GM18505 (cell line): Measurements from ENCODE around the gene RING1.

Experiments
- ATAC-seq: cut with Tn5 transposase; IDR thresholded peaks from one replicate; pipeline ENCODE4 v1.9.1; 2021; ENCODE audit not compliant: unreplicated experiment
- POLR2A ChIP-seq: IDR thresholded peaks from 4 replicates; pipeline ENCODE4 v1.6.1; 2011; ENCODE audit warnings: borderline replicate concordance; ENCODE audit not compliant: insufficient read depth, insufficient read length; ENCODE audit errors: extremely low read depth

Gene RING1

DNA sequence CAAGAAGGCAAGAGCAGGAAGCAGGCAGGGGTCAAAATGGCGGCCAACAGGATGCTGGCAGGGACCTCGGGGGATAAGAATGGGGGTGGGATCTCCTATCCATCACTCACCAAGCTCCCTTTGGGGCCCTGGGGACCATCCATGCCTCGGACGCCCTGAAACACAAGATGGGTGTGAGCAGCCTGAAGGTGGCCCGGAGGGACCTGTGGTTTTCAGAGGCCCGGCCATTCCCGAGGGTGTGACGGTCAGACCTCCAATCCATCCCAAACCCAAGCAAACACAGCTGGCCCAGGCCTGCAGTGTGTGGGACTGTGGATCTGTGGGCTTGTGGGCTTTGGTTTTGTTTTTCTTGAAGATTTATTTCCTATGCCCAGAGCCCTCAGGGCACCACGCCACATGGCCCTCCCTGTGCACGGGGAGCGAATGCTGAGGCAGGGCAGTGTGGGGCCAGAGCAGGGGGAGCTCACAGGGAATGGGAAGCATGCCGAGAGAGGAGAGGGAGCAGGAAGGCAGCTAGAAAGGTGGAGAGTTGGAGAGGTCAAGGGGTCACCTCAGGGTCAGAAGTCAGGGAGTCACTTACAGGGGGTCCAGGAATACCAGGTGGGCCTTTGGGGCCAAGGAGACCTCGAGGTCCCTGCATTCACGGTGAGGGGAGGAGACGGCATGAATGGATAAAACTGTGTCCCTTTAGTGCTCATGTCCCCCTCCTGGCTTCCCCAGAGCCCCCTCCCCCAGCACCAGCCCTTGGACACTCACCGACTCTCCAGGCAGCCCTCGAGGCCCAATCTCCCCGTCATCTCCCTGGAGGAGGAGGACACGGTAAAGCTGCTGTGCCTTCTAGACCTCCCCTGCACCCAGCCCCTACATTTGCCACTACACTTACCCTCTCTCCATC is 30.5 kb upstream of the RING1 start:
- ATAC-seq, result no peak
- TF ChIP-seq POLR2A, result no peak

DNA sequence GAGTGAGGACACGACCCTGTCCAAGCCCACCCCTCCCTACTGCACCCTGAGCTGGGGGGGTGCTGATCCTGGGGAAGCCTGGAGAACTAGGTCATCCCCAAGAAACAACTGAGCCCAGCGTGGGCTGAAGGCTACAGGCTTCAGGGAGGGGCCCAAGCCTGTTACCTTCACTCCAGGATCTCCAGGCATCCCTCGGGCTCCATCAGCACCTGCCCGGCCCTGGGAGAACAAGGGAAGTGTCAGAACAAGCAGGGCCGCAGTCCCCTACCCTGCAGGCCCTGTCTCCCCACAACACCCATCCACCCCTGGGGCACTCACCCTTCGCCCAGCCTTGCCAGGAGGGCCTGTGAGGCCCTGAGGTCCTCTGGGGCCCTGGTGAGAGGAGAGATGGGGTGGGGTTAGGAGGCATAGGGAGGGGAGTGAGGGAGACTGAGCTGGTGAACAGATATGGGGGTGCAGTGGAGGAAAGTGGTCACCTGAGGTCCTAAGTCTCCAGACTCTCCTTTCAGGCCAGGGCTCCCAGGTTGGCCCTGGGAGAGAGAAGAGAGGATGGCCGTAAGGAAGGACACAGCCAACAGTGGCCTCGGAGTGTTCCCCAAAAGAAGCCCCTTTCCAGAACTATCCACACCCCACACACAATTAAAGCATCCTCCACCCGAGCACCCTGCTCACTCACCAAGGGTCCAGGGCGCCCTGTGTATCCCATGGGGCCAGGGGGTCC is 29.4 kb upstream of the RING1 start:
- no peak for TF ChIP-seq POLR2A
- no peak for ATAC-seq

DNA sequence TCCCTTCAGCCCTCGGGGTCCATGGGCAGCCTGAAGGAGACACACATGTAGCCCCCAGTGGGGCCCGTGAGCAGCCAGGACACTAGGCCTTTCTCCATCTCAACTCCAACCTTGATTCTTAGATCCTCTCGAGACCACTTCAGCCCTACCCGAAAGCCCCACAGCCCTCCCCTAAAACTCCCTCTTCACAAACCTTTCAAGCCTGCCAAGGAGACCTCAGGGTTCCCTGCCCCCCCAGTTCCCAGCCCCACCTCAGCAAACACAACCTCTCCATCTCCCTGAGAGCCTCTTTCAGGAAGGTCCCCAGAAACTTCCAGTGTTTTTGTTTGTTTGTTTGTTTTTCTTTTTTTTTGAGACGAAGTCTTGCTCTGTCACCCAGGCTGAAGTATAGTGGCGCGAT is 27.2 kb upstream of the RING1 start:
- no peak for ATAC-seq
- no peak for TF ChIP-seq POLR2A

DNA sequence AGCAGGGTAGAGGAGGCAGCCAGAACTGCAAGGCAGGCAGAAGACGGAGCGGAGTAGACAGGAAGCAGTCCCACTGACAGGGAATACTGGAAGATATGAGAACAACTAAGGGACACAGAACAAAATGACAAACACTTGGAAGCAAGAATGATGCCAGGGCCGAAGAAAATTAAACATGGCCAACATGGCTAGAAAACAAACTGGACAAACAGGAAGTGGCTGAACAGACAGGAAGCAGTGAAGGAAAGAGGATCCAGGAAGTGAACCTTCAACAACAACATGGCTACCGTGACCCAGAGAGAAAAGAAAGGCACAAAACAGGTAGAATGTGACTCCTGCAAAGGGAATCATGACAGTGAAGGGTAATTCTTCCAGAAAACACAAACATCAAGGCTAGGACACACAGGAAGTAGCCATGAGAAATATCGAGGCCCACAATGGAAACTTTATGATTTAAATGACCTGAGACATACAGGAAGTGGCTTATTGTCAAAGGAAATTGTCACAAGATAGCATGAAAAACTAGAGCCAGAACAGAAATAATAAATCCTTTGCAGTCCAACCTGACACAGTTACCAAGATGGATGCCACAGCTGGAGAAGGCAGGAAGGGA is 25.1 kb upstream of the RING1 start:
- no peak for TF ChIP-seq POLR2A
- no peak for ATAC-seq

DNA sequence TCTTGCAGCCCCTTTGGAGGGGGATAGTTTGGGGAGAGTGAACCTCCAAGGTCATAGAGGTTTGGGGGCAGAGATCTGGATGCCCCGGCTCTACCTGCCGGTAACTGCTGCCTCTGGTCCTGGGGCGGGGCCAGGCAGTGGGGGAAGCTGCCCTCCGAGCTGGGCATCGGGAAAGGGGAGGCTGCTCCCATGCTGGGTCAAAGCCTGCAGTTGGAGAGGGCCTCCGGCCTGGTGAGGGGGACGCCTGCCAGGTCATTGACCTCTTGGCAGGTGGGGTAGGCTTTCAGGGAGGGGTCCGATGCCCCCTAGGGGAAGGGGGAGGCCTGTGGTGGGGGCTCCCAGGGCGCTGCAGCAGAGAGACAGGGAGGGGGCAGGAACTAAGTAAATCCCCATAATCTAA is 23.1 kb upstream of the RING1 start:
- no peak for ATAC-seq
- TF ChIP-seq POLR2A, result no peak

DNA sequence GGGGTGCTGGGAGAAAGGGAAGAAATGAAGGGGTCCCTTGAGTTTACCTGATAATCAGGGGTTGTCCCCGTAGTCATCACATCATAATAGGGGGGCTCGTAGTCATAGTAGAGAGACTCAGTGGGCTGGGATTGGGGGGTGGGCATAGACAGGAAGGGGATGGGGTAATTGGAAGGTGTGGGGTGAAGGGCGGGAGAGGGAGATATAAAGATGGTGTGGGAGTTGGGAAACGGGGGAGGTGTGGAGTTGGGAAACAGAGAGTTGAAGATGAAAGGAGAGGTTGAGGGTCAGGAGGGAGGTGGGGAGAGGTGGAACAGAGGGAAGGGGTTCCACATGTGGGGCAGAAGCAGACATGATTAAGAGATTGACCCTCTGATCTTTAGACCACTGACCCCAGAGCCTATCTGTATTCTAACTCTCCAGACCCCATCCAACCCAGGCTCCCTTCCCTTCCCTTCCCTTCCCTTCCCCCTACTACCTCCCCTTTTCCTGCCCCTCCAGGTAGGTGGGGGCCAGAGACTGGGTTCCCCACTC is 22.6 kb upstream of the RING1 start:
- no peak for TF ChIP-seq POLR2A
- ATAC-seq, result no peak

DNA sequence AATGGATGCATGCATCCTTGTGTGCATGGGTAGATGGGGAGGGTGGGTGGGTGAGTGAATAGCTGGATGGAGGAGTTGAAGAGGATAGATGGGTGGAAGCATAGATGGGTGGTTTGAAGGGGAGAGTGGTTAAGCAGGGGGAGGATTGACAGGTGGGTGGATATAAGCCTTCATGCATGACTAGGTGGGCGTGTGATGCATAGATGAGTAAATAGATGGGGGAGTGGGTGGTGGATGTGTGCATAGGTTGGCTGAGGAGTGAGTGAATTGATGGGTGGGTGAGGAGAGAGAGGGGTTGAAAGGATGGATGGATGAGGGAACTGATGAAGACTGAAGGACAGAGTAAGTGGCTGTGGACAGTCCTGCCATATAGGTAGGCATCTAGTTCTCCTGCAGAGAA is 20.5 kb upstream of the RING1 start:
- no peak for TF ChIP-seq POLR2A
- ATAC-seq, result no peak

DNA sequence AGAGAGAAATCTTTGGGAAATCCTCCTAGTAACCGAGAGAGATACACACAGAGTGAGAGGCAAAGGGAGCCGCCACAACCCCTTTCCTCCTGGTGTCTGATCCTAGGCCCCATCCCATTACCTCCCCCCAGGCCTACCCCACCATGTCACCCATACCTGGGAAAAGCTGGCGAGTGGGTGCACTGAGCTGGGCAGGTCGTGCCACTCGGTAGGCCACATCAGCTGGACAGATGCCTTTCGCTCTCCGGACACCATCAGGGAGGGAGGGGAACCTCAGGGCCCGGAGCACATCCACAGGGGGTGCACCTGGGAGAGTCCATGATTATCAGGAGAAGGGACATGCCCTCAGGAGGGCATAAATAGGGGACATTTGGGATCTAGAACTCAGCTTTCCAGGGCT is 19.1 kb upstream of the RING1 start:
- no peak for TF ChIP-seq POLR2A
- no peak for ATAC-seq

DNA sequence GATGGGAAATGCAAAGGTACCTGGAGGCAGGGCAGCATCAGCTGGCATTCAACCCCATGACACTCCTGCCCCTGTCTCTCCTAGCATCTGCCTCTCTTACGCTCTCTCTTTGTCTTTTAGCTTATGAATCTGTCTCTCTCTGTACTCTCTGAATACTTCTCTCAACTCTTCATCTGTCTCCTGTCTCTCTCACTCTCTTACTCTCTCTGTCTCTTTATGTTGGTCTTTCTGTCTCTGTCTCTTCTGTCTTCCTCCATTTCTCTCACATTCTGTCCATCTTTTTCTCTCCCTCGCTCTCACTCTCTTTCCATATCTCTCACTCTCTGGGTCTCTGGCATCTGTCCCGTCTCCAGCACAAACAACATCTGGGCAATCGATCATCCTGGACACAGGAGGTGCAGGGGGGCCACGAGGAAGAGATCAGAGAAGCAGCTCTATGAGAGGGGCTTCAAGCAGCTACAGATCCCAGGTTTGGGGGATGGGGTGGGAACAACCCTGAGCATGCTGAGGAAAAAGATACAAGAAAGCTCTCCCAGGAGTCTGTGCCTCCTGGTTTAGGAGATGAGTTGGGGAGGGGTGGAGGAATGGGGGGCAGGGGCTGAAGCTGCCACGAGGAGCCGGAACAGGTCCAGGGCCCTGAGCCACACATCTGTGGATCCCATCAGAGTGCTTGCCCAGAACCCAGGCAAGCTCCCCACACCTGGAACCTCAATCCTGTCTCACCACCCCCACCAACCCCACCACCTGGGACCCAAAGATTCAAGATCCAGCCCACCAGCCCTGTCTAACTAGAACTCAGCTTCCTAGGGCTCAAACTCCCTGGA is 18.5 kb upstream of the RING1 start:
- no peak for TF ChIP-seq POLR2A
- no peak for ATAC-seq

DNA sequence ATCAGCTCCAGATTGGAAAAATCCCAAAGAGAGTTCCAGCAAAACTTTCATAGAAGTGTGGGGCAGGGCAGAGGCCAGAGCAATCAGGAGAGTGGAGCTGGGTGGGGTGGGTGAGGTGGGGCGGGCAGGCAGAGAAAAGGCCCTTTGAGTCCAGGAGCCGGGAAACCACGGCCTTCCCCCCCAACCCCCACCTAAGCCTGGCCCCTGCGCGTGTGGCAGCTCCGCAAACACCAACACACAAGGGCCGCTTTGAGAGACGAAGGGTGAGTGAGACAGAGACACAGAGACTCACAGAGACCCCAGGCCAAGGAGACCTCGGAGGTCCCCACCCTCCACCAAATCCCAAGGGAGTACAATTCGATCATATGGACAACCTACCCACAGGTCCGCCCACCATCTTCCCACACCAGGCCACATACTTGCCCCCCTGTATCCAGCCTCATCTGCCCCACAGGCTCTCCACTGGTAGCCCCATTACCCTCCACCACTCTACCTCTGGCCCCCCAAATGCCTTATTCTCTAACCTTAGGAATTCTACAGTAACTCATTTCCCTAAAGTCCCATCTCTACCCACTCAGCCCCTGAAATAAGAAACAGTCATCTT is 17.7 kb upstream of the RING1 start:
- no peak for TF ChIP-seq POLR2A
- ATAC-seq, result no peak

DNA sequence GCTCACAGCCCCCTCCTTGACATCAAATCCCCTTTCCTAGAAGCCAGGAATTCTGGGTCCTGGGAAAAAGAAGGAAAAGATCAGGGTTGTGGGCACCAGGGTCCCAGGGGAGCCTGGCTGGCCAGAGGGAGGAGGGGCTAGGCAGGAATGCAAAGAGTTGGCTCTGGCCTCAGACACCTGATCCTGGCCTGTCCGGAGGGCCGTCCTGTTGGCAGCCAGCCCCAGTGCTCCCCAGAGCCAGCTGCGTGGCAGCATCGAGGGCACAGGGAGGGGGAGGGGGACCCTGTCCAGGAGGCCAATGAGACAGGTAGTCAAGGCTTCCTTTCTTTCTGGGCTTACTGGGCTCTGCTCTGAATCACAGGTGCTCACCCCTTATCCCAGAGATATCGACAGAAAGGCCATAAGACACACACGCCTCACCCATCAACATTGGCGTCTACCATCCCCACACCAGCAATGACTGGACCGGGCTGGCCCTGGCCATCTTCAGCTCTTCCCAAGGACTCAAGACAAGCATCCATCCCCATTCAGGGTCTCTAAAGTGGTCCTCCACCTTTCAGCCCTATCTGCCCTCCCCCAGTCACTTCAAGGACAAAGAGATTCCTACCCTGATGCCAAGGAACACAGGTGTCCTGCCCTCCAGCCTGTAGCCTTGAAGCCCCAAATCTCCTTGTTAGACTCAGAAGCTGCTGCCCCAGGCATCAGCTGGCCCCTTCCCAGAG is 16.8 kb upstream of the RING1 start:
- no peak for ATAC-seq
- TF ChIP-seq POLR2A, result no peak

DNA sequence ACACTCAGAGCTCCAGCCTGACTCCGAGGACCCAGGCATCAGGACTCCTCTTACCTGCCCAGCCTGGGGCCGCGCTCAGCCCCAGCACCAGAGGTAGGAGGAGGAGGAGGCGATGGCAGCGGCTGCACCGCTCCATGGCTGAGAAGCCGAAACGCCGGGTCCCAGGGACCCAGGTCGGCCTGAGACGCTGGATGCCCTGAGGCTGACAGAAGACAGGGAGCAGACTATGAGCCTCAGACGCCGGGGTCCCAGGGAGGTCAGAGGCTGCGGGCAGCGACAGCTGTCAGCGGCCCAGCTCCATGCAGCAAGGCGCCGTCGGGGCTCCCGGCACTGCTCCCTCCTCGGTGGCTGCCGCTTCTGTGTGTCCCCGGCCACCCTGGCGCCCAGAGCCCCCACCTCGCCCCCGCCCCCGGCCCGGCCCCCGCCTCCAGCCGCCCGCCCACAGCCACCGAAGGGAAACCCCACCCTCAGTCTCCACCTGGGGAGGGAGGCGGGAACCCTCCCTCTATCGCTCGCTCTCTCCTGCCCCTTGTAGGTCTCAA is 16.1 kb upstream of the RING1 start, which contains the start of gene COL11A2:
TSS of gene COL11A2 (minus strand) at position 363 of the 542 bp plus-strand sequence. CDS start at position 136, 227 bp downstream.
- TF ChIP-seq POLR2A, result no peak
- no peak for ATAC-seq
